ENCODE data around the gene VAV3. TPM values are rescaled to one million over a fixed set of nuclear protein-coding genes. Genes with fewer than 3 reads are reported as not detected.

Gene VAV3
- total RNA-seq, 1 donor from 2014 or later = 57.5 TPM

DNA sequence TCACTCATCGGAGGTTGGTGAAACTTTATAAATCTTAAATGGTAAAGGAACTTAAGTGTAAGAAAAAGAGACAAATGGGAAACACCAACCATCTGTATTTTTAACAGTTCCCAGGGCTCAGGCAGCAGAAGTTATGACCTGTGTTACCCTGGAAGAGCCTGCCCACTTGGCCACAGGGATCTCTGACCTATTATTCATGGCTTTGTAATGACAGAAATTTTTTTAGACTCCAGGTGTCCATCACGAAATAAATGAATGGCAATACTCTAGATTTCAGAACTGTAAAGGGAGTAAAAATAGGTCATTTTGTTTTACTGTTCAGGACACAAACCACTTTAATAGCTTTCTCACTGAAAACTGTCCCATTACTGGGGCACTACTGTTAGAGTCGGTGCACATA lies 389.8 kb downstream of the VAV3 start:
- DNase-seq (ENCODE audit: low spot score) = no peak

DNA sequence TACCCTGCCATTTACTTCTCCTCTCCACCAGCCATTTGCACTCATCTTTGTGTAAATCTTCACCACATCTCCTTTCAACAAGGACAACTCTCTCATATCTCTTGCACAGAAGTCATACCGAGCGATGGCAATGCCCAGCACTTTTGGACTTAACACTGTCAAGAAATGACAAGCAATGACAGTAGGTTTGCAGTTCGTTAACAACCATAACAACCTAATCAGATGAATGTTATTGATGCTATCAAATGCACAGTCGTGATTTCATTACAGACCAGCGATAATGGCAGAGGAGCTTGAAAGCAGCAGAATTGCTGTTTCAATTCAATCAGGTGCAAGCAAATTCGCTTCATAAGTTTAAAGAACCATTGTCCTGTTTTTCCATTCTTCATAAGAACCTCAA lies 390.9 kb downstream of the VAV3 start:
- no peak for DNase-seq (ENCODE audit: low spot score)

GRCh38 chr1:107572674-107573211 lies 392.2 kb downstream of the VAV3 start:
- DNase-seq (ENCODE audit: low spot score) = peak; percentile 63

GRCh38 chr1:107570768-107571167 lies 394.2 kb downstream of the VAV3 start:
- DNase-seq (ENCODE audit: low spot score) = no peak

DNA sequence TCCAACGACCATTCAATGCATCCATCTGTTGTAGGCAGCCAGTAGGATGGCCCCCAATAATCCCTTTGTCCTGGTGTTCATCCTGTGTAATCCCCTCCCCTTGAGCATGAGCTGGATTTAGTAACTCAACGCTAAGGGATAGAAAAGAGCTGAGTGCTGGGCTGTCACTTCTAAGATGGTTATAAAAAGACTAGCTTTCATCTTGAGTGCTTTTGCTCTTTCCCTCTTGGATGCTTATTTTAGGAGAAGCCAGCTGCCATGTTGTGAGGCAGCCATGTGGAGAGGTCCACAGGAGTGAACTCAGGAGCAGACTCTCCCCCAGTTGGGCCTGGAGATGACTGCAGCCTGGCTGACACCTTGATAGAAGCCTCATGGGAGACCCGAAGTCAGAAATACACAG lies 401.5 kb downstream of the VAV3 start:
- no peak for DNase-seq (ENCODE audit: low spot score)

DNA sequence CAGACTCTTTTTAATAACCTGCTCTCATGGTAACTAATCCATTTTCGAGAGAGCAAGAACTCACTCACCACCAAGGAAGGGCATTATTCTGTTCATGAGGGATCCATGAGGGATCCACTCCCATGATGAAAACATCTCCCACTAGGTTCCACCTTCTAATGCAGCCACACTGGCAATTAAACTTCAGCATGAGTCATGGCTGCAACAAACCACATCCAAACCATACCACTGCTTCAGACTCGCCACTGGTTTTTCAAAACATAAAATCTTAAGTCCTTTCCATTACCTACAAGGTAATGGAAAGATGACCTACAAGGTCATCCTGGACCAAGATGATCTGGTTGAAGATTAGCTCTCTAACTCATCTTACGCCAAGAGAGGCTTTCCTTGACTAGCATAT lies 405.1 kb downstream of the VAV3 start:
- no peak for DNase-seq (ENCODE audit: low spot score)

DNA sequence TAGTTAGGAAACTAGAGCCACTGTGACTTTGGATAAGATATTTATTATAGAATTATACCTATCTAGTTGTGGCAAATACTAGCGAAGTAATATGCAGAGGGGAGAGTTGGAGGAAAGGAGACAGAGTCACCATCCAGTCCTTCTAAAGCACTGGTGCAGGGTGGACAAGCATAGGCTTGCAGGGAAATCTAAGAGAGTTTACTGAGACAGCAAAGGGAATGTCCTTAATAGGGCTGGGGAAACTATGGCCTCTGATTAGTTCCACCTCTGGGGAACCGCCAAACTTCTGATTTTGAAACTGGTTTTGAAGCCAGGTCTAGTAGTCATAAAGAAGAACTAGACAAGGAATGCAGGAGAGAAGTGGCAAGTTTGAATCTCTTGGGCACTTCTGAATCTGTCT lies 407.9 kb downstream of the VAV3 start:
- no peak for DNase-seq (ENCODE audit: low spot score)

- no peak for DNase-seq (ENCODE audit: low spot score)
Measured at GRCh38 chr1:107555578-107555977, 409.4 kb downstream of the VAV3 start.

DNA sequence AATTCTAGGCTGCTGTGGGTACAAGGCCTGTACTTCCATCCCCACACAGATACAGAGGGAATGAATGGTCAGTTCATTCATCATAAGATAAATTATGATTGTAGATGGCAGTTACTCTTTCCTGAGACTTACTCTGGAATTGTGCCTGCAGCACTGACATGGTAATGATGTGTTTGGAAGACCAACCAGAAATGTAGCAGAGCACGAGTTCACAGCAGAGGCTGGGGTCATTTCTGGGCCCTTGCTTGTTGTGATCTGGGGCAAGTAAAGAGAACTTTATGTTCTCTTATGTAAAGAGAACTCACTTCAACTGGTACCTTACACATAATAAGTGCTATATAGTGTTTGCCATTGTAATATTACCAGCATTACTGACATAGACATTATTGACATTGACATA lies 412.2 kb downstream of the VAV3 start:
- no peak for DNase-seq (ENCODE audit: low spot score)

DNA sequence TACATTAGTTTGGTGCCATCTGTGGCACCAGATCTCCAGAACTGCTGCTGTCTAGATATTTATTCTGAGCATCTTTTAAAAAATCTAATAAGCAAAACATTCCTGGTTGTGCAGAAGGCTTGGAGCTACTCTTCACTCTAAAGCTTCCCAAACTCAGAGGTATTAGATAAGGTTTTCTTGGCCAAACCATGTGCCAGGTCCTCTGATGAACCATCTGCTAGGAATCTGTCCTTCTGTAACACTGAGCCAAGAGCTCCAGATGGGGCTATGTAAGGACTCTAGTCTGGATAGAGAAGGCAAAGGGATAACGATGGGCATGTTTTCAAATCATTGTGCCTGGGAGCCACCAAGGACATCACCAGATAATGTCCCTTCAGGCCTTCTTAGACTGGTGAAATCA lies 413.5 kb downstream of the VAV3 start:
- DNase-seq (ENCODE audit: low spot score) = no peak

DNA sequence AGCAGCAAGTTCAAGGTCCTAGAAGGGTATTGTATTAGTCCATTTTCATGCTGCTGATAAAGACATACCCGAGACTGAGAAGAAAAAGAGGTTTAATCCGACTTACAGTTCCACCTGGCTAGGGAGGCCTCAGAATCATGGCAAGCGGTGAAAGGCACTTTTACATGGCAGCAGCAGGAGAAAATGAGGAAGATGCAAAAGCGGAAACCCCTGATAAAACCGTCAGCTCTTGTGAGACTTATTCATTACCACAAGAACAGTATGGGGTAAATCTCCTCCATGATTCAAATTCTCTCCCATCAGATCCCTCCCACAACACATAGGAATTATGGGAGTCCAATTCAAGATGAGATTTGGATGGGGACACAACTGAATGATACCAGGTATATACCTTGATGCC lies 414.6 kb downstream of the VAV3 start:
- no peak for DNase-seq (ENCODE audit: low spot score)

DNA sequence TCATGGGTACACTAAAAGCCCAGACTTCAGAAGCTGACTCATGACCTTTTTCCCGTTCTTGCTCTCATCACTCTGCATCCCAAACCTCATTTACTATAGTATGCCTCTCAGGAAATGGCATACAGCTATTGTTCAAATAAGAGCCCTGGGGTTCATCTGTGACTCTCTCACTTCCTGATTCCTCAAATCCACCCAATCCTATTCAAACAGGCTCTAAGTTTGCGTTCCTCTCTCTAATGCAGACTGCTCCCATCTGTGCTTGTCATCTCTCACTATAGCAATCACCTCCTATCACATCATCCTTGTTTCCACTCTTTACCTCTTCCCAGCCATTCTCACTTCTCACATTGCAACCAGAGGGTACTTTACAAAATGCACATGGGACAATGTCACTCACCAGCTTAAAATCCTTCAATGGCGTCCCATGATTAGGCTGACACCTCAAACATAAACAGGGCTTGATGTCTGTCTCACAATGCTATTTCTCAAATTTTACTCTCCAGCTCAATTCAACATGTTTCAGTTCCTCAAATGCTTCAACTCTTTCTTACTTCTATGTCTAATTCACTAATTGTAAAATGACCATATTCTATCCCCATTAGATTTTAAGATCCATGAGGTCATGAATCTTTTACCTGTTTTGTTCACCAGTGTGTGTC lies 415.7 kb downstream of the VAV3 start:
- no peak for DNase-seq (ENCODE audit: low spot score)

GRCh38 chr1:107548276-107548675 lies 416.7 kb downstream of the VAV3 start:
- no peak for DNase-seq (ENCODE audit: low spot score)

DNA sequence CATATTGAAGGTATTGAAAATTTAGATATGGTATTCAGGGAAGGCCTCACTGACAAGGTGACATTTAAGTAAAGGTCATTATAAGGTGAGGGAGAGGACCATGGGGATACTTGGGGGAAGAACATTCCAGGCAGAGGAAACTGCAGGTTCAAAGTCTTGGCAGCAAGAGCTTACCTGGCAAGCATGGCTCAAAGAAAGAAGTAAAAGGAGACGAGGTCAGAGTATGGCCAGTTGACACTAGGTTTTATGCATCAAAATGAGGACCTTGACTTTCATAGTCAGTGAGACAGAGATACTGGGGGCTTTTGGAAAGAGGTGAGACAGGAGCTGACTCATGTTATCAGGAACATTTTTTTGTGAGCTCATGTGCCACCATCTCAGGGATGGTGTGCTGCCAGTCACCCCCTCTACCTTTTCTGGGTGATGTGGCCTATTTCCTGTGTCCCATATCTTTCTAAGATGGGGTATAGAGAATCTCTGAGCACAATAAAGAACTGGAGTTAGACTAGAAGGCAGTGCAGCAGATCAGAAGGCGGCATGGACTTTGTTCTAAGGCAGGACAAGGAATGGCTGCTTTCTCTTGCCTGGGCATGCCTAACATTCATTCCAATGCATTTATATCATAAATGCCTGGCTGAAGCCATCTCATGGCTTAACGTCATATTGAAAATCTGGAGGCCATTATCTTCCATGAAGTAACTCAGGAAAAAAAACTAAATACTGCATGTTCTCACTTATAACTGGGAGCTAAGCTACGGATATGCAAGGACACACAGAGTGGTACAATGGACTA lies 417.4 kb downstream of the VAV3 start:
- no peak for DNase-seq (ENCODE audit: low spot score)

- DNase-seq (ENCODE audit: low spot score) = no peak
Measured at GRCh38 chr1:107546576-107546975, 418.4 kb downstream of the VAV3 start.

DNA sequence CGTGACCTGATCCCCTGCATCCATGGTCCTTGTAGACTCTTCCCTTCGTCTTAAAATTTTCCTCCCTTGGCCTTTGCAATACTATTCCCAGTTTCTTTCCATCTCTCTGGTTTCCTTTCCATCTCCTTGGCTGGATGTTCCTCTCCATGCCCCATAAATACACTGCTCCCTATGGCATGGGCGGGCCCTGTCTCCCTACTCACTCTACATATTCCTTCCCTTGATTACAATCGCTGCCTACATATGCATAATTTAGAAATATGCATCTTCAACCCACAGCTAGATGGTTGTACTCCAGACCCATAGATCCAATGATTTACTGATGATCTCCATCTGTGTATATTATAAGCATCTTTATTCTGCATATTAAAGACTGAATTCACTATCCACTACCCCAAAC lies 419.1 kb downstream of the VAV3 start:
- no peak for DNase-seq (ENCODE audit: low spot score)

GRCh38 chr1:107545056-107545577 lies 419.9 kb downstream of the VAV3 start:
- no peak for DNase-seq (ENCODE audit: low spot score)

- no peak for DNase-seq (ENCODE audit: low spot score)
Measured at GRCh38 chr1:107544285-107544684, 420.7 kb downstream of the VAV3 start.

DNA sequence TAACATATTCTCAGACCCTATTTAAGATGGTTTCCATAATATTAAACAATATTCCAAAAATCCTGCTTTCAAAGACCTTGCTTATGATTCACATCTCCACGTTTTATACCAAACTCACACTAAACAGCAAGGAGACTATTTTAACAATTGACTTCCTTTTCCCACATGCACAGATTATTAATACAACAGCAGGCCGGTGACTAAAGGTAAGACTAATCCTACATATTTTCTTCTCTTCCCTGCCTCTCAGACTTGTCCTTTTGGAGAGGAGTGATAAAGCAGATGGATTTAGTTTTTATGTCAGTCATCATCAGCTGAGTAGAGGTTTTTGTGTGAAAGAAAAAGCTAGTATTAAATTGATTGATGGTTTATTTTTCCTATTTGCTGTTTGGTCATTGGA lies 423.6 kb downstream of the VAV3 start:
- no peak for DNase-seq (ENCODE audit: low spot score)

DNA sequence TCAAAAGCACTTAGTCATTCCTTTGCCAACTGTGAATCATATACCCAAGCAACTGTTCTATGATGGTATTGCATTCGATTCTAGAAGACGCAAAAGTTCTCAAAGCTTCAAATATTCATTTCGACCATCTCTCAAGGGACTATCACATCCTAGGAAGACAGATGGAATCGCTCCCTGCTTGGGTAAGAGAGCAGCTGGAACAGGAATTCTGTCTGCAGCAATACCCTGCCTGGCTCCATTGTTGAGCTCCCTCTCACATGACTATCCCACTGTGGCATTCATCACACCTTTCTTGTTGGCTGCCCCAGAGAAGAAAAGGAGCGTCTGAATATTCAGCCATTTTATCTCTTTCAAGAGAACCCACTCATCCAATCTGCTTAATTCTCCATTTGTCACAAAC lies 426.5 kb downstream of the VAV3 start:
- DNase-seq (ENCODE audit: low spot score) = no peak

GRCh38 chr1:107536266-107536665 lies 428.7 kb downstream of the VAV3 start:
- DNase-seq (ENCODE audit: low spot score) = peak; percentile 55

GRCh38 chr1:107535091-107535490 lies 429.9 kb downstream of the VAV3 start:
- DNase-seq (ENCODE audit: low spot score) = no peak

GRCh38 chr1:107534632-107535031 lies 430.3 kb downstream of the VAV3 start:
- DNase-seq (ENCODE audit: low spot score) = no peak
